CD4-positive, alpha-beta T cell treated with Interleukin-15 for 4 hours (primary cell): ENCODE results near the gene PITPNM3.
"Not testable (repeated sequence)": the region's sequence is repeated elsewhere in the genome, so short reads cannot be mapped to it uniquely, and the experiment has no call there.

ENCODE experiments used
- DNase-seq: peaks from one replicate; pipeline ENCODE4 v3.0.0-alpha.2; 2020; ENCODE audit warnings: low spot score

The PITPNM3 gene

DNA sequence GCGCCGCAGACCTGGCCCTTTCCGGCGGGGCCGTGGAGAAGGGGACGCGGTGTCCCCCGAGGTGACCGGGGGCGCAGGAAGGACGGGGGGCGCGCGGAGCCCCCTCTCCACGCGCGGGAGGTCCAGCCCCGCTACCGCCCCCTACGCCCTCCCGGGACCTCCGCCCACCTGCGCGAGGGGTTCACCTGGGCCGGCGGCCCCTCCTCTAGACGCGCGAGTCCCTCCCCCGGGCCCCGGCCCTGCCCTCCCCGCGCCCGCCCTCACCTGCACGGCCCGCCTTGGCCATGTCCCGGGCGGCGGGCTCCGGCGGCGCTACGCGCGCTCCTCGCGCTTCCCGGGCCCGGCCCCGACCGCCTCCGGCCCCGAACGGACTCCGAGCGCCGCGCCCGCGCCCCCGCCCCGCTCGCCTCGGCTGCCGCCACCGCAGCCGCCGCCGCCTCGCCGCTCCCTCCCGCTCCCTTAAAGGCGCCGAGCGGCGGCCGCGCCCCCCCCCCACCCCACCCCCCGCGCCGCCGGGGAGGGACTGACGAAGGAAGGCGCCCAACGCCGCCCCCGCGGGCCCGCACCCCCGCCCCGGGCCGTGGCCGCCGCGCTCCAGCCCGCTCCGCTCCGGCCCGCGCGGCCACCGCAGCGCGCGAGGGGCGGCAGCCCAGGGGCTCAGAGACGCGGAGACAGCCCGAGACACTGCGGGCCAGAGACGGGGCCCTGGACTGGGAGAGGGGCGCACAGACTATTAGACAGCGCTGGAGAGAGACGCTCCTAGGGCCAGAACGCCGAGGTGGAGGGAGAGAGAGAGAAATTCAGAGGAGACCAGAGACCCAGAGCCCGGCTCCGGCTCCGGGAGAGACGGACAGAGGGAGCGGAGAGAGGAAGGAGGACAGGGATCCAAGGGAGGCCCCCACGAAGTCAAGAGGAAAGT lies at the start of gene PITPNM3:
TSS of gene PITPNM3 (minus strand) at position 435 of the 919 bp plus-strand sequence. CDS start at position 286, 149 bp downstream.
- no peak for DNase-seq

DNA sequence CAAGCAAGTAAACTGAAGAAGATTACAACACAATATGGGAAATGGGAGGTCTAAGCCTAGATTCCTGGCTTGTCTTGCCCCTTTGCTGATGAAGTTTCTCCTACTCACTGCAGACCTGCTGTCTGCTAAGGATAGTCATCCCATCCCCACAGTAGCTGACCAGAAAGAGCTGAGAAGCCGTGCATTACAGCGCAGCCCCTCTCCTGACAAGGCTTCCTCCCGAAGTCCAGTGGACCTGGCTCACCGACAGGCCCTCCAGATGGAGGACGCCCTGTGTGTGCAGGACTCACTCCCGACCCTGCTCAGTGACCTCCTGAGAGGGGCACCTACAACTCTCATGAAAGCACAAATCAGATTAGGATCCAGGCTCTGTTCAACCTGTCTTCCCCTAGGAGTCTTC lies 48.8 kb upstream of the PITPNM3 start:
- DNase-seq = no peak

DNA sequence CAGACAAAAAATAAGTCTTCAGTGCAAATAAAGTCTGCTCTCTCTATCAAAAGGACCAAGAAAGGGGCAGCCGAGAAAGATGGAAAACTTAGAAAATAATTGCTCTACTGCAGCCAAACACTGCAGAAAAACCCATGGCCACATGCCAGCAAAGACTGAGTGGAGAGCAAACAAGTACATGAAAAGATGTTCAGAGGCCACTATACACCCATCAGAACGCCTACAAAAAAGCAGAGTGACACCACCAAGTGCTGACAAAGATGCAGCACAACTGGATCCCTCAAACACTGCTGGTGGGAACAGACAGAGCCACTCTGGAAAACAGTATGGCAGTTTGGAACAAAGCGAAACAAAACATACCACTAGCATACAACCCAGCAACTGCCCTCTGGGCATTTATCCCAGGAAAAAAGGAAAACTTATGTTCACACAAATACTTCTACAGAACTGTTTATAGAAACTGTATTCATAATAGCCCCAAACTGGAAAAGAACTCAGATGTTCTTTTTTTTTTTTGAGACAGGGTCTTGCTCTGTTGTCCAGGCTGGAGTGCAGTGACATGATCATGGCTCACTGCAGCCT lies 47.5 kb upstream of the PITPNM3 start:
- no peak for DNase-seq

GRCh38 chr17:6602141-6602540 lies 45.8 kb upstream of the PITPNM3 start:
- no peak for DNase-seq

GRCh38 chr17:6599364-6599763 lies 43.0 kb upstream of the PITPNM3 start:
- DNase-seq = no peak

DNA sequence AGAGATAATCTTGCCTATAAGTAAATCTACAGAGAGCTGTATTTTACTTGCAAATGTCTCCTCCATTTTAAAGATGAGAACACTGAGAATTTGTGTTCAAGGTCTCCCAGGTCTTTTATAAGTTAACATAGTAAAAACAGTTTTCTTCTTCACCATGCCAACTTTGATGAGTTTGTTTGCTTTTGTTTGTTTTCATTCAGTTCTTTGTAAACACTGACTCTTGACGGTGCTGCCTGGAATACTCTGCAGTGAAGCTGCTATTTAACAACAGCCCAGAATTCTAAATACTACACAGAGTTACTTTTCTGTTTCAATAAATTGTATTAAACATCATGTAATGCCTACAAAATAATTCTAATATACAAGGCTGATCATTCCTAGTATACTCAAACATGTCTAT lies 41.4 kb upstream of the PITPNM3 start:
- DNase-seq = no peak

DNA sequence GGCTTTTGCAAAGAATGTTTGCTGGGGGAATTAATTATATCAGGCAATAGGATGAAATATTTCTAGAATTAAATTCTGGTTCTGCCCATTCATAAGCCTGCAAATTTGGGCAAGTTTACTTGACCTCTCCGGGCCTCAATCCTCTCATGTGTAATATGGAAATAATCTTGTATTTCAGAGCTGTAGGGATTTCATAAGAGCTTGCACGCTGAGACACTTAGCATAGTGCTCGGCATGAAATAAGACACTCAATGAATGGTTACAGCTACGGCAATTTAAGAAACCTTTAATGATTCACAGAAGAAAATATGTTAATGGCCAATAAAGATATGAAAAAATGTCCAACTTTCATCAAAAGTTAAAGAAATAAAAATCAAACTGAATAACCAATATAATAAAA lies 40.6 kb upstream of the PITPNM3 start:
- DNase-seq = no peak

GRCh38 chr17:6596511-6596910 lies 40.2 kb upstream of the PITPNM3 start:
- DNase-seq = no peak

DNA sequence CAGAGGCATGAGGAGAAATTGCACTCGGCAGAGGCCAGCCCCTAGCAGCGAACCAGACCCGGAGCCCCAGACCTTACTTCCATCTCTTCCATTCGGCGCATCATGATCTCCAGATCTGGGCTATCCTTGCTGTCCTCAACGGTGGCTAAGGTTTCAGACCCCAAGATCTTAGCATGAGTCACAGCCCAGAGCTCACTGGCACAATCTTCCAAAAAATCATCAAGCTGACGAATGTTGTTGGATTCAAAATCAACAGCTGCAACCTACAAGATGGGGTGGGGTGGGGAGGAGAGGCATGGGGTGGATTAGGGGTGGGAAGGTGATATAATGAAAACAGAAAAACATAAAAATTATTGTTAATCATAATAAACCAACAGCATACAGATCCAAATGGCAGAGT lies 39.7 kb upstream of the PITPNM3 start:
- DNase-seq = no peak

DNA sequence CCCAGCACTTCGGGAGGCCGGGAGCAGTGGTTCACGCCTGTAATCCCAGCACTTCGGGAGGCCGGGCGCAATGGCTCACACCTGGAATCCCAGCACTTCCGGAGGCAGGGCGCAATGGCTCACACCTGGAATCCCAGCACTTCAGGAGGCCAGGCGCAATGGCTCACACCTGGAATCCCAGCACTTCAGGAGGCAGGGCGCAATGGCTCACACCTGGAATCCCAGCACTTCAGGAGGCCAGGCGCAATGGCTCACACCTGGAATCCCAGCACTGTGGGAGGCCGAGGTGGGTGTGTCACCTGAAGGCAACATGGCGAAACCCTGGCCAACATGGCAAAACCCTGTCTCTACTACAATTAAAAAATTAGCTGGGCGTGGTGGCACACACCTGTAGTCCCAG lies 37.0 kb upstream of the PITPNM3 start:
- DNase-seq = not testable (repeated sequence)

- no peak for DNase-seq
Observed at GRCh38 chr17:6592173-6592572, 35.8 kb upstream of the PITPNM3 start.

- DNase-seq = no peak
Observed at GRCh38 chr17:6591599-6592158, 35.3 kb upstream of the PITPNM3 start.

GRCh38 chr17:6589266-6589946 lies 33.1 kb upstream of the PITPNM3 start:
- no peak for DNase-seq

DNA sequence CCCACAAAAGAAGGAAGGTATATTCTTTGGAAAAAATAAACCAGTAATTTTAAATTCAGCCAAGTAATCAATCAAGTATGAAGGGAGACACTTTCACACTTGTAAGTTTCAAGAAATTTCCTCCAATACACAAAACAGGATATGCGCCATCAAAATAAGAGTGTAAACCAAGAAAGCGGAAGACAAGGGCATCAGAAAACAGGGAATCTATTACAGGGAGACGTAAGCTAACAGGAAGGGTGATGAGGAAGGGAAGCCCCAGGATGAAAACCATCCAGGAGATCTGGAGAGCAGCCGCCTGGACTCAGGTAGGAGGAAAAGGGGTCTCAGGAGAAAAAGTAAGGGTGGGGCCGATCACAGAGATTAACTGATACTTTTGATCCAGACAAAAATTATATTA lies 31.8 kb upstream of the PITPNM3 start:
- no peak for DNase-seq

DNA sequence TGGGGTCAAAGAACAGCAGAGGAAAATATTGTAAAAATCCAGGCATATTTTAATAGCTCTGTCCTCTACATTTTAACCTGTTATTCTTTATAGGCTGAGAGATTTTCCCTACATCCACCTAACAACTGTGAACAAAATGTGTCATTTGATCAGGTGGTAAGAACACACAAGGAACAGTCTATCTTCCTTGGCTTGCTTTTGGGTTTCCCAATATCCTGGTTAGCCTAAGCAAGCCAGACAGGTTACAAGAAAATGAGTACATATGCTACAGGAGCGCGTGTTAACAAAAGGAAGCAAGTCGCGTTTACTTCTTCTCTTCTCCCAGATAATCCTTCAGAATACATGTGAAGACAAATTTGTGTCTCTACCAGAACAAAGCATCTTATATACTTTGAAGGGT lies 31.0 kb upstream of the PITPNM3 start:
- no peak for DNase-seq

DNA sequence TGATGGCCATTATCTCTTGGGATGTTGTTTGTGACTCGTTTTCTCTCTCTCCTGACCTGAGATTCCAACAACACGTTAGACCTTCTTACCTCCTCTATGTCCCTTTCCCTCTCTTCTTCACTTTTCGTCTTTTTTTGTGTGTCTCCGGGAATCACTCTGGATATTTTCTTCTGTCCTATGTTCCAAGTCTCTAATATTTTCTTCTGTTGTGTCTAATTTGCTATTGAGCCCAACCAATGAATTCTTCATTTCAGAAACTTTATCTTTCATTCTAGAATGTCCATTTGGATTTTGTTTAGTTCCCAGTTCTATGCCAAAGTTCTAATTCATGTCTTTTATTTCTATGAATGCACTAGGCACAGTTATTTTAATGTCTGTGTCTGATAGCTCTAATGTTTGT lies 27.1 kb upstream of the PITPNM3 start:
- no peak for DNase-seq

DNA sequence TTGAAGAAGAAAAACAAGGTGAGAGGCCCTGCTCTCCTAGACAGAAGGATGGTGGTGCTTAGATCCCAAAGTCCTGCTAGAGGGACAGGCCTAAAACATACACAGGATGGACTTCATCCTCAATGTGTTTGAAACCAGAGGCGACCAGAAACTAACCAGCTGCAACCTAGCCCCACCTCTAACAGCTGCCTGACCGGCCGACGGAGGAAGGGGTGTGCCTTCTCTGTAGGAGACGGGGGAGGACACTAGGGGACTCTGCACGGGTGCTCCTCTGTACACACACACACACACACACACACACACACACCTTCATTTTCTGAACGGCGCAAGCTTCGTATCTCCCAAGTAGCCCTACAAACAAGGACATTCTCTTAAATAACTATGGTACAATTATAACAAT lies 24.3 kb upstream of the PITPNM3 start:
- DNase-seq = no peak

- DNase-seq = no peak
Observed at GRCh38 chr17:6578491-6578890, 22.1 kb upstream of the PITPNM3 start.

DNA sequence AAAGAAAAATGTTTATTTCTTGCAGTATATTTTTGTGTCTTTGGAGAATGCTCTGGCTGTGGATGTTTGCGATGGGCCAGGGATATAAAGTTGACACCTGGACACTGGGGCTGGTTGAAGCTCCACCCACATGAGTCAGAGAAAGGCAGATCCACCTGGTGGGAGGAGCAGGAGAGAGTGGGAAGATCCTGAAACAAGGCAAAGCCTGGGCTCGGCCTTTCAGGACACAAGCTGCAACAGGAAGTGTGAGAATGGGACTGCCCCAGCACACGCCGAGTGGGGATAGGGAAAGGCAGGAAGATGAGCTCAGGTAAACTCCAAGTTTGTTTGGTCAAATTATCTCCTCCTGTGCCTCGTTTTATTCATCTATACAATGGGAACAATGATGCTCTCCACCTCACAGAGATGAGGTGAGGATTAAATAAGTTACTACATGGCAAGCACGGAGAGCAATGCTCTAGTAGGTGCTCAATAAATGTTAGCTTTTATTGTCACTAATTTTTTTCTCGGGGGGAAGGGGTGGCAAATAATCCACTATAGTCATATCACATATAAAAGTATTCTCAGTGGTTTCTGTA lies 21.4 kb upstream of the PITPNM3 start:
- DNase-seq = no peak

- no peak for DNase-seq
Observed at GRCh38 chr17:6576038-6576785, 19.9 kb upstream of the PITPNM3 start.

- no peak for DNase-seq
Observed at GRCh38 chr17:6575596-6575988, 19.2 kb upstream of the PITPNM3 start.
